Measurements from ENCODE around the gene FBXO45.

FBXO45 gene

DNA sequence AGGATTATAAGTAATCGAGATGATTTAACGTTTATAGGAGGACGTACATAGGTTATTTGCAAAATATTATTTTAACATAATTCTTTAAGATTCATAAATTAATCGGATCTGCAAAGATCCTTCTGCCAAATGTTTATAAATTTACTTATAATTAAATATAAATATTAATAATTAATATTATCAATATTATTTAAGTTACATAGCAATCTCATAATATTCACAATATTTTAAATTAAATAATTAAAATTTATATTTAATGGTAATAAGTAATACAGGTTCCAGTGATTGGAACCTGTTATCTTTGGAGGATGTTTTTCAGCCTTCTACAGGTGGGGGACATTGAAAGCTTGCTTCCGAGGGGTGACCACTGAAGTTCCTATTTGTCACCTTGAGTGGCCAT is 16.2 kb upstream of the FBXO45 start:
- Histone ChIP-seq H3K4me2 (ENCODE audit: low read depth, low read length, poor library complexity, severe bottlenecking) (no peak overlapping the region), H3K4me1 (ENCODE audit: insufficient read depth, low read length, poor library complexity, severe bottlenecking) (no peaks in the 10 kb centered on the region), H3K4me3 (ENCODE audit: low read length, poor library complexity, severe bottlenecking) (no peak overlapping the region), H3K27me3 (ENCODE audit: insufficient read depth, low read length, poor library complexity, severe bottlenecking) (no peaks in the 10 kb centered on the region), H4K20me1 (ENCODE audit: insufficient read depth, low read length, poor library complexity, severe bottlenecking) (no peaks in the 10 kb centered on the region), H3K79me2 (ENCODE audit: insufficient read depth, low read length) (no peaks in the 10 kb centered on the region), H3K9ac (ENCODE audit: low read depth, low read length, poor library complexity, severe bottlenecking) (no peak overlapping the region), H3F3A (ENCODE audit: low read depth) (no peaks in the 10 kb centered on the region), H3K9me3 (ENCODE audit: insufficient read depth, low read depth, low read length) (peaks cover 14% of the 10 kb centered on the region; the same call in 1 of the 2 replicates), H3K9me2 (replicated peaks; ENCODE audit: low read depth, low read length) (no peaks in the 10 kb centered on the region), H3K36me3 (ENCODE audit: insufficient read depth, low read length) (no peaks in the 10 kb centered on the region), H2AFZ (ENCODE audit: low read length) (no peak overlapping the region)
- TF ChIP-seq, protein P1, sequence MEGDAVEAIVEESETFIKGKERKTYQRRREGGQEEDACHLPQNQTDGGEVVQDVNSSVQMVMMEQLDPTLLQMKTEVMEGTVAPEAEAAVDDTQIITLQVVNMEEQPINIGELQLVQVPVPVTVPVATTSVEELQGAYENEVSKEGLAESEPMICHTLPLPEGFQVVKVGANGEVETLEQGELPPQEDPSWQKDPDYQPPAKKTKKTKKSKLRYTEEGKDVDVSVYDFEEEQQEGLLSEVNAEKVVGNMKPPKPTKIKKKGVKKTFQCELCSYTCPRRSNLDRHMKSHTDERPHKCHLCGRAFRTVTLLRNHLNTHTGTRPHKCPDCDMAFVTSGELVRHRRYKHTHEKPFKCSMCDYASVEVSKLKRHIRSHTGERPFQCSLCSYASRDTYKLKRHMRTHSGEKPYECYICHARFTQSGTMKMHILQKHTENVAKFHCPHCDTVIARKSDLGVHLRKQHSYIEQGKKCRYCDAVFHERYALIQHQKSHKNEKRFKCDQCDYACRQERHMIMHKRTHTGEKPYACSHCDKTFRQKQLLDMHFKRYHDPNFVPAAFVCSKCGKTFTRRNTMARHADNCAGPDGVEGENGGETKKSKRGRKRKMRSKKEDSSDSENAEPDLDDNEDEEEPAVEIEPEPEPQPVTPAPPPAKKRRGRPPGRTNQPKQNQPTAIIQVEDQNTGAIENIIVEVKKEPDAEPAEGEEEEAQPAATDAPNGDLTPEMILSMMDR (conservative IDR thresholded peaks at IDR 0.05; ENCODE audit: low read length), result no peak
- no peak for TF ChIP-seq EZH2phosphoT487 (IDR thresholded peaks at IDR 0.05; ENCODE audit: borderline replicate concordance)

DNA sequence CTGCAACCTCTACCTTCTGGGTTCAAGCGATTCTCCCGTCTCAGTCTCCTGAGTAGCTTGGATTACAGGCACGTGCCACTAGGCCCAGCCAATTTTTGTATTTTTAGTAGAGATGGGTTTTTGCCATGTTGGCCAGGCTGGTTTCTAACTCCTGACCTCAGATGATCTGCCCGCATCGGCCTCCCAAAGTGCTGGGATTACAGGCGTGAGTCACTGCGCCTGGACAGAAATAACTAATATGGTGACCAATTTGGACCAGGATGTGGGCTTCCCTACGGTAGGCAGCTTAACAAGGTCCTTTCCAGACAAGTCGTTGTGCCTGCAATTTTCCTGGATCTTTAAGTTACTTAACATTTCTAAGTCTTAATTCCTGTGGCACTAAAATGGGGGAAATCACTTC is 14.9 kb upstream of the FBXO45 start:
- no peak overlapping the region for H3K4me2 ChIP-seq (ENCODE audit: low read depth, low read length, poor library complexity, severe bottlenecking)
- no peak overlapping the region for H2AFZ ChIP-seq (ENCODE audit: low read length)
- H3K9ac ChIP-seq (ENCODE audit: low read depth, low read length, poor library complexity, severe bottlenecking), result no peak overlapping the region
- H3K4me1 ChIP-seq (ENCODE audit: insufficient read depth, low read length, poor library complexity, severe bottlenecking), result no peaks in the 10 kb centered on the region
- no peak overlapping the region for H3K4me3 ChIP-seq (ENCODE audit: low read length, poor library complexity, severe bottlenecking)
- H4K20me1 ChIP-seq (ENCODE audit: insufficient read depth, low read length, poor library complexity, severe bottlenecking), result no peaks in the 10 kb centered on the region
- TF ChIP-seq, protein P1 (conservative IDR thresholded peaks at IDR 0.05; ENCODE audit: low read length), result no peak
- no peak for TF ChIP-seq EZH2phosphoT487 (IDR thresholded peaks at IDR 0.05; ENCODE audit: borderline replicate concordance)
- H3K27me3 ChIP-seq (ENCODE audit: insufficient read depth, low read length, poor library complexity, severe bottlenecking), result no peaks in the 10 kb centered on the region
- H3K9me3 ChIP-seq (ENCODE audit: insufficient read depth, low read depth, low read length), result peaks cover 14% of the 10 kb centered on the region; the same call in 1 of the 2 replicates
- H3F3A ChIP-seq (ENCODE audit: low read depth), result no peaks in the 10 kb centered on the region
- no peaks in the 10 kb centered on the region for H3K36me3 ChIP-seq (ENCODE audit: insufficient read depth, low read length)
- no peaks in the 10 kb centered on the region for H3K9me2 ChIP-seq (replicated peaks; ENCODE audit: low read depth, low read length)
- H3K79me2 ChIP-seq (ENCODE audit: insufficient read depth, low read length), result no peaks in the 10 kb centered on the region

DNA sequence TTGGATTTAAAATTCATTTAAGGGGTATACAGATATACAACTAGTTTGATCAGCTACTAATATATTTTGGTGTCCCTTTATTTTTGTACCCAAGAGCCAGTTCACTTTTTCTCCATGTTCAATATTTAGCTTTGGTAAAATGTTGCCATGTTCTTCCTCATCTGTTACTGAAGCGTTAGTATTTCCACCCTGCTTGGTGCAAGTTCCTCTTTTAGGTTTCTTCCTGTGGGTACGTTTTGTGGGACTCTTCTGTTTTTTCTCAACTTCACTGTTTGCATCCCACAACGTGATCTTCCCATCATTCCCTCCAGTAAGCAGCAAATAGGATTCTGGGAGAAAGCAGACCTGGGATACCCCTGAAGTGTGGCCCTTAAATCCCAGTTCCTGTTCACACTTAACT is 14.3 kb upstream of the FBXO45 start:
- Histone ChIP-seq H3K9ac (ENCODE audit: low read depth, low read length, poor library complexity, severe bottlenecking) (no peak overlapping the region), H3F3A (ENCODE audit: low read depth) (no peaks in the 10 kb centered on the region), H3K9me3 (ENCODE audit: insufficient read depth, low read depth, low read length) (peaks cover 13% of the 10 kb centered on the region; the same call in 1 of the 2 replicates), H3K79me2 (ENCODE audit: insufficient read depth, low read length) (no peaks in the 10 kb centered on the region), H3K4me3 (ENCODE audit: low read length, poor library complexity, severe bottlenecking) (no peak overlapping the region), H3K4me2 (ENCODE audit: low read depth, low read length, poor library complexity, severe bottlenecking) (no peak overlapping the region), H3K27me3 (ENCODE audit: insufficient read depth, low read length, poor library complexity, severe bottlenecking) (no peaks in the 10 kb centered on the region), H3K9me2 (replicated peaks; ENCODE audit: low read depth, low read length) (no peaks in the 10 kb centered on the region), H2AFZ (ENCODE audit: low read length) (no peak overlapping the region), H3K36me3 (ENCODE audit: insufficient read depth, low read length) (no peaks in the 10 kb centered on the region), H3K4me1 (ENCODE audit: insufficient read depth, low read length, poor library complexity, severe bottlenecking) (no peaks in the 10 kb centered on the region), H4K20me1 (ENCODE audit: insufficient read depth, low read length, poor library complexity, severe bottlenecking) (no peaks in the 10 kb centered on the region)
- TF ChIP-seq, protein P1 (conservative IDR thresholded peaks at IDR 0.05; ENCODE audit: low read length), result no peak
- no peak for TF ChIP-seq EZH2phosphoT487 (IDR thresholded peaks at IDR 0.05; ENCODE audit: borderline replicate concordance)
